HG02588 (cell line): Measurements from ENCODE around the gene FRG1.
"Not testable (repeated sequence)": the region's sequence is repeated elsewhere in the genome, so short reads cannot be mapped to it uniquely, and the experiment has no call there.

Experiments
- ATAC-seq: cut with Tn5 transposase; IDR thresholded peaks from one replicate; pipeline ENCODE4 v1.9.1; 2021; ENCODE audit warnings: mild to moderate bottlenecking, moderate library complexity; ENCODE audit not compliant: unreplicated experiment

The FRG1 gene

GRCh38 chr4:189940178-189941004 is at the start of gene FRG1:
TSS of gene FRG1 (plus strand) at chr4:189940872. CDS start at chr4:189941010, 138 bp downstream.
- ATAC-seq, result peak; percentile 100

- no peak for ATAC-seq
These were observed 43.0 kb upstream of the FRG1 start for GRCh38 chr4:189897667-189898066.

DNA sequence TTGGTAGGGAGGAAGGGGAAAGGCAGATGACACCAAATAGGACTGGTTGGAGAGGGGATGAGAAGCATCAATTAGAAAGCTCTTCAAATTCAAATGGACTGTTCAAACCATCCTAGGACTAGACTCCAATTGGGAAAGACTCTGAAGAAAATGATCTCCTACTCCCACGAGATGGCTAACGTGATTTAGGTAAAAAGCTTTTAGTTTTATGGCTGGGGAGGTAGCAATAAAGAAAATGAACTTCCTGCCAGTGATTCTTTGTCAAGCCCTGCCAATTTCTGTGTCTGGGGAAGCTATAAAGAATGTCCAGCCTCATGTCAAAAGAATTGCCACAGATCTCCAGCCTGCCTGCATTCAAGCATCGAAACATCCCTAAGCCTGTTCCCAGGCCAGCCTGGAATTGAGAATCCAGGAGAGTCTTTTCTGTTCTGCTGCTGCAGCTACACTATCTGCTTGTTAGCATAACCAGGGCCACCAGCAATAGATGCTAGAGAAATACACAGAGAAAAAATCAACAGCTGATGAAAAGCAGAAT is 41.1 kb upstream of the FRG1 start:
- not testable (repeated sequence) for ATAC-seq

DNA sequence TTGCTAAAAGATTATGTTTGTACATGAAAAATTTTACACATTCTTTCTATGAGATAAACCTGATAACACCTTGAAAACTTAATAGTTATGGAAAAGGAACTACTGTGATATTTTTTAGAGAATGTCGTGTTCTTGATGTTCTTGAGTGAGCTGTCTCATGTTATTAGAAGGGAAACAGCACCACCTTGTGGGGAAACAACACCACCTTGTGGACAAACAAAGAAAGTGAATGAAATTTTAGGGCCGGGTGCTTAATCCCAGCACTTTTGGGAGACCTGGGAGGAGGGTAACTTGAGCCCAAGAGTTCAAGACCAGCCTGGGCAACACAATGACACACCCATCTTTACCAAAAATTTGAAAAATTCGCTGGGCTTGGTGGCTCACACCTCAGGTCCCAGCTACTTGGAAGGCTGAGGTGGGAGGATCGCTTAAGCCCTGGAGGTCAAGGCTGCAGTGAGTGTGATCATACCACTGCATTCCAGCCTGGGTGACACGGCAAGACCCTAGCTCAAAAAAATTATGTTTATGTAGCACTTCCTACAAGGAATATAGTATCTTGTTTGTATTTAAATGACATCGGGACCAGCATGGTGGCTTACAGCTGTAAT is 36.1 kb upstream of the FRG1 start:
- ATAC-seq, result not testable (repeated sequence)

- ATAC-seq, result no peak
These were observed 28.5 kb upstream of the FRG1 start for GRCh38 chr4:189912170-189912569.

GRCh38 chr4:189917161-189917891 is 23.3 kb upstream of the FRG1 start:
- ATAC-seq, result no peak

GRCh38 chr4:189921058-189921457 is 19.6 kb upstream of the FRG1 start:
- no peak for ATAC-seq

- not testable (repeated sequence) for ATAC-seq
These were observed 13.9 kb upstream of the FRG1 start for GRCh38 chr4:189926742-189927141.

DNA sequence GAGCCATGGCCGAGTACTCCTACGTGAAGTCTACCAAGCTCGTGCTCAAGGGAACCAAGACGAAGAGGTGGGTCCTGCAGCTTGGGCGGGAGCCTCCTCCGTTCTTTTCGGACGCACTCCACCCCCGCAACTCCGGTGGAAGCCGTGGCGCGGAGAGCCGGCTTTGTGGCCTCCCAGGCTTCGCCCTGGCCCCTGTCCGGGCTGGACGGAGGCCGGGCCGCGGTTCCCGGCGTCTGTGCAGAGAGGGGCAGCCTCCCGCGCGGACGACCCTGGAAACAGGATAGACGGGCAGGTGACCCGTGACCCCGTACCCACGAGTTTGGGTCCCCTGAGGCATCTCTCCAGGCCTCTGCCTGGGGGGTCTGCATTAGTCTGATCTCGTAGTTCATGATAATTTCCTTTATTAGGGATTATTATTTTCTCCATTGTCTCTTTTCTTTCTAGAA is 356 bp downstream of the FRG1 start:
- ATAC-seq, result no peak

GRCh38 chr4:189942412-189942811 is 1.7 kb downstream of the FRG1 start:
- not testable (repeated sequence) for ATAC-seq

- ATAC-seq, result not testable (repeated sequence)
These were observed 3.4 kb downstream of the FRG1 start for GRCh38 chr4:189944077-189944476.

- ATAC-seq, result not testable (repeated sequence)
These were observed 6.2 kb downstream of the FRG1 start for GRCh38 chr4:189946906-189947305.

GRCh38 chr4:189948486-189948885 is 7.8 kb downstream of the FRG1 start:
- not testable (repeated sequence) for ATAC-seq

- ATAC-seq, result not testable (repeated sequence)
These were observed 28.6 kb downstream of the FRG1 start for GRCh38 chr4:189969291-189969690.

DNA sequence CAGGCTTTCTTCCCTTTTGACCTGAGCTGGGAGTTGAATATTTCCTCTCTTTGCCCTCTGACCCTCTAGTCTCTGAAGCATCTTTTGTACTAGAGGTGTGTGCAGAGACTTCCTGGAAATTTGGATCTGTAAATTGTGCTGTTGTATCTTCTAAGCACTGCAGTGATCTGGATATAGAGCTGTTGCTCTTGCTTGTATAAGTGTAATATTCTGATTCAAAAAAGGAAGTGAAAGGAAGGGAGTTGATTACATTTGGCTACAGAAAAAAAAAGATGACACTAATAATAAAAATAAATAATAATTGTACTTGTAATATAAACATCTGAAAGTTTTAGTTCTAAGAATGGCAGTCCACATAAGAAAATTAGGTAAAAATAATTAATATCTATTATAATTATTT is 33.0 kb downstream of the FRG1 start:
- ATAC-seq, result no peak

DNA sequence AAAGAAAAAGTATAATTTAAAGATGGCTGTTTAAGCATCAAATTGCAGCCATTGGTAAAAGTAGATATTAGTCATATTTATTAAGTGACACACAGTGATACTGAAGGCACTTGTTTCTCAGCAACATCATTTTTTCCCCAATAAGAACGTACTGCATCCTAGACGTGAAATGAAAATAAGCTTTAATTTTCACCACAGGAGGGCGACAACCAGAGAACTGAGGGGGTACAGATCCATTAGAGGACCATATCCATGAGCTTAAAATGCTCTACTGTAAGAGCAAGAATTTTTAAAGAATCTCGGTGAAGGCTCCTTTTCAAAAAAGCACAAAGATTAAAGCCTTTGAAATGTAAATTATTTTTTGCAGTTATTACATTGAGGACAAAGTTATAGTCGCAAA is 33.4 kb downstream of the FRG1 start:
- ATAC-seq, result no peak

DNA sequence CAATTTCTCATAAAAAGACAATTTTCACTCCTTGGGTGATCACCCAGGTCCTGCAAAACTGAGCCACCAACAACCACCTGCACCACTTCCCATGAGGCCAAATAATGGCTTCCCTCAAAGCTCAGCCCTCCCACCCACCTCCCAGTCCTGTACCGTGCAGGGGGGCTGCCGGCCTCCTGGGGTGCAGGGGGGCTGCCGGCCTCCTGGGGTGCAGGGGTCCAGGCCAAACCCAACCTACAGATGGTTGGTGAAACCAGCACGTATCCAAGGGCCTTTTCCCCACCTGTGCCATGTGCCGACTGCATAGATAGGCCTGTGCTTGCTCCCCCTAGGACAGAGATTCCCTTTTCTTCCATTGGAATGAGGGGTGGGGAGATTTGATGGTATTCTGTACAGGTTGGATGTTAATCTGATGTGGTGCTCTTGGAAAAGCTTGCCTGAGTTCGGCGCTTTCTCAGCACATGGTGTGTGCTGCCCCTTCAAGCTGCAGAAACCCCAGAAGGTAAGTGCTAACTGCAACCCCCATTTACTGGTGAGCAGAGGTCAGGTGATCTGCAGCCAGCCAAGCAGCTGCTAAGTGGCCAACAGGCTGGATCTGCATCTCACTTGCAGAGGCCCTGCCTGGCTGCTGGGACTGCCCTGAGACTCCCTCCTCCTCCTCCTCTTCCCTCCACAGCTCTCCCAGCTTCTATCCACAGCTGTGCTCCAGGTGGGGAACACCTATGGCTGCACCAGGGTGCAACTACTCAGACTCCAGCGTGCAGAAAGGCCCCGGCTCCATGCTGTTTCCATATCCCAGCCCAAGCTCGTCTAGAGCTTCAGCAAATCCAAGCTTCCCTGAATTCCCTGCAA is 38.8 kb downstream of the FRG1 start:
- no peak for ATAC-seq

GRCh38 chr4:189980292-189980691 is 39.6 kb downstream of the FRG1 start:
- ATAC-seq, result not testable (repeated sequence)

DNA sequence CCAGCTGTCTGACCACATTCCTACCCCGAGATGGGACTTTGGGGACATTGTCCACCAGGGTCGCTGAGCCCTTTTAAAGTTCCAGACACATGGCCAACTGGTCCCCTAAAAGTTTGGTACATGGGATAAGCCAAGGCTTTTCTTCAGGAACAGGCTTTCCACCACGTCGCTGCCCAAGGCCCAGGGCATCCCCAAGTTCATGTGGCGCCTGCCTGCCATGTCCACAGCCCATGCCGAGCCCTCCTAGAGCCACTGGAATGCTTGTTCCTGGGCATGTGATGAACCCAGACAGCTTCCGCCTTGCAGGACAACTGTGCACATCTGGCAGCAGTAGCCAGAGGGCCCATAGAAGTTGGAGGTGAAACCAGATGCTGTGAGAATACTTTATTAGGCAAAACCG is 41.3 kb downstream of the FRG1 start:
- no peak for ATAC-seq

DNA sequence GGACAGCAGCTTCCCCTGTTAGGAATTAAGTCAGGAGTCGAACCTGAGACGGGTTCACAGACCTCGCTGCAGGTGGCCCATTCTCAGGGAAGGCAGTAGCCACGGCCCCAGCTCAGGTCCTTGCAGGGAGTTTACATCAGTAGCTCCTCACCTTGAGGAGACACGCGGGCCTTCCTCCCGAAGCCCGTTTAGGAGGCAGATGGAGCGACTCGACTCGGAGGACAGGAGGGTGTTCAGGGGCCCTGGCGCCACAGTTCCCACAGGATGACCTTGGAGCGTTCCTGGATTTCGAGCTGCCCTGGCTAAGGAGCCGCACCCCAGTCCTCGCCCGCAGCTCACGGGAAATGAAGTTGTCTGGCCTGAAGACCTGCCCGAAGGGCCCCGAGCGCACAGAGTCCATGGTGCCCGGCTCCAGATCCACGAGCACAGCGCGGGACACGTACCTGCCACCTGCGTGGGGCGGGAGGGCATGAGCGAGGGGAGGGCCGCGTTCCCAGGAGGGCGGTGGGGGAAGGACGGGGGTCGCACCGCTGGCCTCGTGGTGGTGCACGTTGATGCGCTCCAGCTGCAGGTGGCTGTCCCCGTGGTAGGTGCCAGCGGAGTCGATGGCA is 43.3 kb downstream of the FRG1 start:
- ATAC-seq, result not testable (repeated sequence)
